ENCODE results near the gene HIRIP3. TPM values are rescaled to one million over a fixed set of nuclear protein-coding genes. Genes with fewer than 3 reads are reported as not detected.

HIRIP3 gene
- total and polyA plus RNA-seq, 2 of the 13 experiments (the other 11 are each of a cell fraction or from before 2014, with no cell fraction given): 12.6 to 17.2 TPM

DNA sequence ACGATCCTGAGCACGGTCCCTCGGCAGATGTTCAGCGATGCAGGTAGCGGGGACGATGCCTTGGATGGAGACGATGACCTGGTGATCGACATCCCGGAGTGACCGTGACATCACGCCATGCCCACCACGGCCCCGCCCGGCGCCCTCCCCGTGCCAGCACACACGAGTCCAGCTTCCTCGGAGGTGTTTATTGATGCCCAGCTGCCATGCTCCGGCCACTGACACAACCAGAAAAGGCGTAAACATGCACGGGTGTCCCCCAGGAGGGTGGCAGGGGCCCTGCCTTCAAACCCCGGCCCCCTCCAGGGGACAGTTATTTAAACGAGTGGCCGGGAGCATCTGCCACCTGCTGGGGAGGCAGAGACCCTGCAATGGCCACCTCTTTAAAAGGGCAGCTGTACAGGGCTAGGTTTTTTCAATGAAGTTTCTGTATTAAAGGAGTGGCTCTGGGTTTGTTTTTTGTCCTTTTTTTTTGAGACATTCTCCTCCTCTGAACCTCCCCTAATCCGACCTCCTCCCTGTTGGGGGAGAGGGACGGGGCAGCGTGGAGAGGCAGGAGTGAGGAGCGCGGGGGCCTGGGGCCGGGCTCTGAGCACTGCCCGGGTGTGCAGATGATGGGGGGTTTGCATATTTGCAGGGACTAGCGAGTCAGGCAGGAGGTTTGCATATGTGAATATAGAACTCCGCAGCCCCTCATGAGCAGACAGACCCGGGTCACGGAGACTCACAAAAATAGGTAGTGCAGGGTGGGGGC lies 10.1 kb upstream of the HIRIP3 start (continued):
- no peak for TF ChIP-seq ZNF101 (CRISPR knock-in tag; IDR thresholded peaks at IDR 0.05; ENCODE audit: borderline replicate concordance, low read depth)
- TF ChIP-seq, protein P1, sequence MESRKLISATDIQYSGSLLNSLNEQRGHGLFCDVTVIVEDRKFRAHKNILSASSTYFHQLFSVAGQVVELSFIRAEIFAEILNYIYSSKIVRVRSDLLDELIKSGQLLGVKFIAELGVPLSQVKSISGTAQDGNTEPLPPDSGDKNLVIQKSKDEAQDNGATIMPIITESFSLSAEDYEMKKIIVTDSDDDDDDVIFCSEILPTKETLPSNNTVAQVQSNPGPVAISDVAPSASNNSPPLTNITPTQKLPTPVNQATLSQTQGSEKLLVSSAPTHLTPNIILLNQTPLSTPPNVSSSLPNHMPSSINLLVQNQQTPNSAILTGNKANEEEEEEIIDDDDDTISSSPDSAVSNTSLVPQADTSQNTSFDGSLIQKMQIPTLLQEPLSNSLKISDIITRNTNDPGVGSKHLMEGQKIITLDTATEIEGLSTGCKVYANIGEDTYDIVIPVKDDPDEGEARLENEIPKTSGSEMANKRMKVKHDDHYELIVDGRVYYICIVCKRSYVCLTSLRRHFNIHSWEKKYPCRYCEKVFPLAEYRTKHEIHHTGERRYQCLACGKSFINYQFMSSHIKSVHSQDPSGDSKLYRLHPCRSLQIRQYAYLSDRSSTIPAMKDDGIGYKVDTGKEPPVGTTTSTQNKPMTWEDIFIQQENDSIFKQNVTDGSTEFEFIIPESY (CRISPR knock-in tag; IDR thresholded peaks at IDR 0.05): peak; percentile 46; the same call in 1 of the 2 replicates
- TF ChIP-seq, protein P2, sequence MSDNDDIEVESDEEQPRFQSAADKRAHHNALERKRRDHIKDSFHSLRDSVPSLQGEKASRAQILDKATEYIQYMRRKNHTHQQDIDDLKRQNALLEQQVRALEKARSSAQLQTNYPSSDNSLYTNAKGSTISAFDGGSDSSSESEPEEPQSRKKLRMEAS (IDR thresholded peaks at IDR 0.05): no peak
- TF ChIP-seq PHF21A (CRISPR knock-in tag; IDR thresholded peaks at IDR 0.05): no peak
- no peak for TF ChIP-seq EP300 (IDR thresholded peaks at IDR 0.05; ENCODE audit: low read depth in 2 of 2, low read length in 2 of 2)
- no peak for TF ChIP-seq EP300 (CRISPR knock-in tag; IDR thresholded peaks at IDR 0.05; ENCODE audit: borderline replicate concordance)
- TF ChIP-seq, protein P3, sequence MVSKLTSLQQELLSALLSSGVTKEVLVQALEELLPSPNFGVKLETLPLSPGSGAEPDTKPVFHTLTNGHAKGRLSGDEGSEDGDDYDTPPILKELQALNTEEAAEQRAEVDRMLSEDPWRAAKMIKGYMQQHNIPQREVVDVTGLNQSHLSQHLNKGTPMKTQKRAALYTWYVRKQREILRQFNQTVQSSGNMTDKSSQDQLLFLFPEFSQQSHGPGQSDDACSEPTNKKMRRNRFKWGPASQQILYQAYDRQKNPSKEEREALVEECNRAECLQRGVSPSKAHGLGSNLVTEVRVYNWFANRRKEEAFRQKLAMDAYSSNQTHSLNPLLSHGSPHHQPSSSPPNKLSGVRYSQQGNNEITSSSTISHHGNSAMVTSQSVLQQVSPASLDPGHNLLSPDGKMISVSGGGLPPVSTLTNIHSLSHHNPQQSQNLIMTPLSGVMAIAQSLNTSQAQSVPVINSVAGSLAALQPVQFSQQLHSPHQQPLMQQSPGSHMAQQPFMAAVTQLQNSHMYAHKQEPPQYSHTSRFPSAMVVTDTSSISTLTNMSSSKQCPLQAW (CRISPR knock-in tag; IDR thresholded peaks at IDR 0.05): no peak
- TF ChIP-seq AHR (CRISPR knock-in tag; IDR thresholded peaks at IDR 0.05): no peak
- no peak for TF ChIP-seq MAF1 (CRISPR knock-in tag; IDR thresholded peaks at IDR 0.05; ENCODE audit: borderline replicate concordance)
- no peak for TF ChIP-seq ZSCAN21 (CRISPR knock-in tag; IDR thresholded peaks at IDR 0.05; ENCODE audit: borderline replicate concordance)
- TF ChIP-seq ZNF678 (CRISPR knock-in tag; IDR thresholded peaks at IDR 0.05): no peak

Data from HepG2 (cell line).